ENCODE measurements around the gene LAMTOR2.
"Not testable (repeated sequence)": the region's sequence is repeated elsewhere in the genome, so short reads cannot be mapped to it uniquely, and the experiment has no call there.

Gene LAMTOR2

DNA sequence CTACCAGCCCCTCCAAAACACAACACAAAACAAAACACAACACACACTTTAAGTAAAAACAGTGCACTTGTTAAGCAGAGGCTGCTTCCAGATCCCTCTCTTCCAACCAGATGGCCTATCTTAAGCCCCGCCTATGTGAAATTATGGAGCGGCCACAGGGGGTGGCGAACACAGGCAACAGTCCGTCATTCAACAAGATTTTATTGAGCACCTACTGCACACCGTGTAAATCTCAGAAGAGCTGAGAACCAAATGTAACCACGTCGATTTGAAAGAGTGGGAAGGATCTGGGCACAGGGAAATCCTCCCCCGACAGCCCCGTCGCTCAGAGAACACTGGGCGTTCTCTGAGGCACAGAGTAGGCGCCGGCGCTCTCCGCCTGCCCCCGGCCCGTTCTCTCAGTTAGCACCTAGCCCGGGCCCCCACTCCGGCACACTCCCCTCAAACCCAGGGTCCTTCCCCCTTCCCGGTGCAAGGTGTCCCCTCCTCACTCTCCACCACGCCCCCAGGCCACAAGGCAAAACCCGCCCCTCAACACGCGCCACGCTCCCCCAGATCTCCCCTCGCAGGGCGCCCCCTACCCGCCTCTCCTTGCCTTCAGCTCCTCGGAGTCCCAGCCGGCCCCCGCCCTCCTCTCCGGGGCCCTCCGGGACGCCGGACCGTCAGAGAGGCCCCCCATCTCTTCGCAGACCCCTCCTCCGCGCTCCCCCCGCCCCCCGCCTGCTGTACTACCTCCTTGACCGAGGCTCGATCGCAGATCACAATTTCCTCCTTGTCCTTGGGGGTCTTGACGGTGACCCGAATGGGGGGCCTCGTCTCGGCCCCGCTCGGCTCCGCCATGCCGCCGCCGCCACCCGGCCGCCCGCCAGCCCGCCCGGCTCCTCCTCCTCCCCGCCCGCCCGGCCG lies 1.5 kb upstream of the LAMTOR2 start:
- DNase-seq, result peak; percentile 69

DNA sequence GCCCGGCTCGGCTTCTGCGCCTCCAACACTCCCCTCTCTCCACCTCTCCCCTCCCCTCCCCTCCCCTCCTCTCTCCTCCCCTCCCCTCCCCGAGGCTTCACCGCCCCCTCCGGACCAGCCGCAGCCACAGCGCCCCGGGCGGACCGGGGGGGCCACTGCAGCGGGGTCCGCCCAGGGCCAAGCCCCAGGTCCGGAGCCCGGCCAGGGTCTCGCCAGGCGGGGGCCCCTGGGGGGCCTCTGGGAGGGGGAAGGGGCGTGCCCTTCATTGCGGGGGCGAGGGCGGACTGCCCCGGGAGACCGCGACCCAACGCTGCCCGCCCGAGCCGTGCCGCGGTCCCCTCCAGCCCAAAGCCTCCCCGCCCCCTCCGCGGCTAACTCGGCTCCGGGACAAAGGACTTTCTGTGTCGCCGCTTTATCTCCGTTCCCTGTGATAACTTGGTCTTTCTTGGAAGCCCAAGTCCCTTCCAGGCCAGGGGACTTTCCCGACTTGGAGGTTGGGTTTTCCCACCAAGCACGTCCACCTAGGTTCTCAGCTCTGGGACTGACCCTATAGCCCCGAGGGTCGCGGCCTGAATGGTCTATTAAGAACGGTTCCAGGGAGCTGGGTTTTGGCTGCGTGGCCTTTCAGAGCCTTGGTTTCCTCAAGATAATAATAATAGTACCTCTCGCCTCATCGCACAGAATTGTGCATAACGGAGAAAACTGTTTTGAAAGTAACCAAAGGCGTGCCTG lies 648 bp upstream of the LAMTOR2 start, which contains the start of gene UBQLN4:
TSS of gene UBQLN4 (minus strand) at position 31 of the 732 bp plus-strand sequence. CDS start 97 bp downstream, outside the sequence.
- peak; percentile 81 for DNase-seq

DNA sequence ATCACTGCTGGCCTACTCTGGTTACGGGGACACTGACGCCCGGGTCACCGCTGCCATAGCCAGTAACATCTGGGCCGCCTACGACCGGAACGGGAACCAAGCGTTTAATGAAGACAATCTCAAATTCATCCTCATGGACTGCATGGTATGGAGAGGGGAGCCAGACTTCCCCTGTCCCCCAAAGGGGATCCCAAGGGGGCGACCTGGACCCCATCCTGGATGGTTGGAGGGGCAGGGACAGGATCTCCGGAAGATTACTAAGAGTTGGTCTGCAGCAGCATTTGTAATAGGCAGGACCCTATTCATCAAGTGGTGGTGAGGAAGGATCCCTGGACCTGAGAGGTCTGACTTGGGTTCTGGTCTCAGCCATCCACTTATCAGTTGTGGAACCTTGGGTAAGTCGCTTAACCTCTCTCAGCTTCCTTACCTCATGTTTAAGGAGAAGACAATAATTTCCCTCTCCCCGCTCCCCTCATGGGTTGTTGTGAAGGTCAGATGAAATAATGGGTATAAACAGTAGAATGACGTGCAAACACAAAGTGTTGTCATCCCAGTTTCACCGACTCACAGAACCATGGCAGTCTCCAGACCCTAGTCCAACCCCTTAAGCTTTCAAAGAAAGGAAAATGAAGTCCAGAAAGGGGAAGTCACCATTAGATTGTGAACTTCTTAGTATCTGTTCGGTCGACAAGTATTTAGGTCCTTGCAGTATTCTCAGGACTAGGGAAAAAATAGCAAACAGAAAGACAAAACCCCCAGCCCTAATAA lies 883 bp downstream of the LAMTOR2 start:
- DNase-seq, result no peak

DNA sequence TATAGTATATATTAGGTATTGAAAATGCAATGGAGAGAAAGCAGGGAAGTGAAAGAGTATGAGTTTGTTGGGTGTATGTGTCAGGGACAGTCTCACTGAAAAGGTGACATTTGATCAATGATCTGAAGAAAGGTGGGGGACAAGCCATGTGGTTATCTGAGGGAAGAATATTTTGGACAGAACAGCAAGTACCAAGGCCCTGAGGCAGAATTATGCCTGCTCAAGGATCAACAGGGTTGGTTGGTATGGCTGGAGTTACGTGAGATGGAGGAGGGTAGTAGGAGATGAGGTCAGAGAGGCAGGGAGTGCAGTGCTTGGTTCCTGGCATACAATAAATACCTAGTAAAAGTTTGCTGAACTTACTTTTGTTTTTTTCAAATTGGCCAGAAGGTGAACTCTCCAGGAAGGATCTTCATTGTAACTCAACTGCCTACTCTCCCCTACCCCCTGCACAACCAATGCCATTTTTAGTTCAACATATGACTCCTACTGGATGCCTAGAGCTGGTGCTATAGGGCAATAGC lies 1.8 kb downstream of the LAMTOR2 start:
- no peak for DNase-seq

DNA sequence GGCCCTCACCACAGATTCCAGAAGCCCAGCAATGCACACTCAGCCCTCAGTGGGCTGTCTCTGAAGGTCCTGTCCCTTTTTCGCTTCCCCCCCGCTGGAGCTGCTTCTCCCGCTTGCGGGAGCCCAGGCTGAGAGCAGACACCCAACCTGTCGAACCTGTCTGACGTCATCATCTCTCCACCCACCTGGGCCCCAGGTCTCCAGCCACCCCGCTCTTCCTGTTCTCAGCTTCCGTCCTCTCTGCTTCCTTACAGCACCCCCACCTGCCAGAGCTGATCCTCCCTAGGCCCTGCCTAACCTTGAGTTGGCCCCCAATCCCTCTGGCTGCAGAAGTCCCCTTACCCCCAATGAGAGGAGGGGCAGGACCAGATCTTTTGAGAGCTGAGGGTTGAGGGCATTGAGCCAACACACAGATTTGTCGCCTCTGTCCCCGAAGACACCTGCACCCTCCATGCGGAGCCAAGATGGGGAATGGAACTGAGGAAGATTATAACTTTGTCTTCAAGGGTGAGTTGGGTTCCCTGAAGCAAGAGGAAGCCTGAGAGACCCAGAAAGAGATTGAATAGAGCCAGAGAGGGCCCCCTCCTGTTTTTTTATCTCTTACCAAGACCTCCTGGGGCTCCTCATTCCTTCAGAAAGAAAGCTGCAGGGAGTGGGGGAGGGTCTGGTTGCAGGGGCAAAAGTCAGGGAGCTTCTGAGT lies 6.5 kb downstream of the LAMTOR2 start, which contains the start of gene RAB25:
TSS of gene RAB25 (plus strand) at position 224 of the 700 bp plus-strand sequence. CDS start at position 465, 241 bp downstream.
- DNase-seq, result no peak

DNA sequence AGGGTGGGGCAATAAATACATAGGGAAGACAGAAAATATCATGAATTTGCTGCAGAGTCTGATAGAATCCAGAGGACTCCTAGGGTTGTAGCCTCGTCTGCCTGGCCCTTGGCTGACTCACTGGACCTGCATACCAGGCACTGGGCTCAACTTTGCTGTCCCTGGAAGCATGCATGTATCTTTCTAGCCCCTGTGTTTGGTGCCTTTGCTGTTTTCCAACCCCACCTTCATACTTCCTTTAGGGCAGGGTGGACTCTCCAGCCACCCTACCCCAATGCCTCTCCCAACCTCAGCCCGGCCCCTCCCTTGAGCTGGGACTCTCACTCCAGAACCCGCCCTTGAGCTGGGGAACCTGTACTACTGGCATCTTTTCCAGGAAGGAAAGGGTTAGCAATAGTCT lies 7.6 kb downstream of the LAMTOR2 start:
- DNase-seq, result no peak

DNA sequence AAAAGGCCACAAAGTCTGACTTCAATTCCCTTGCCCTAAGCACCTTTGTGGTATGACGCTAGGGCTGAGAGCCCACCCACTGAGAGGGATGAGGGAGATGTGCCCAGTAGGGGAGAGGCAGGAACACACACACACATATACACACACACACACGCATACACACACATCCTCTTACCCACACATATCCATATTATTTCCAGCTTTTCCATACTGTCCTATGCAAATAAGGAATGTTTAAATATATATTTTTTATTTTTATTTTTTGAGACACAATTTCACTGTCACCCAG lies 9.4 kb downstream of the LAMTOR2 start:
- no peak for DNase-seq

DNA sequence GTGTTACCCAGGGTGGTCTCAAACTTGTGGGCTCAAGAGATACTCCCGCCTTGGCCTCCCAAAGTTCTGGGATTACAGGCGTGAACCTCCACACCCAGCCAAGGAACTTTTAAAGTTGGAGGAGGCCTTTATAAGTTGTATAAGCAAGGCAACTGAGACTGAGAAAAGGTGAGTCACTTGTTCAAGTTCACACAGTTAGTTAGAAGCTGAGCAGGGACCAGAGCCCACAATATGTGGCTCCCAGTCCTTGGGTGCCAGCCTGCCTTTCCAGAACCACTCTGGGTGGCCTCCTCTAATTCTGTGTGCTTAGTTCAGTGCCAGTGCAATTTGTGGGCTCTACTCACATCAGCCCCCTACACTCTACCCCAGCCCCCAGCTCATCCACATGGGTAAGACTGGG lies 10.0 kb downstream of the LAMTOR2 start:
- DNase-seq, result no peak

DNA sequence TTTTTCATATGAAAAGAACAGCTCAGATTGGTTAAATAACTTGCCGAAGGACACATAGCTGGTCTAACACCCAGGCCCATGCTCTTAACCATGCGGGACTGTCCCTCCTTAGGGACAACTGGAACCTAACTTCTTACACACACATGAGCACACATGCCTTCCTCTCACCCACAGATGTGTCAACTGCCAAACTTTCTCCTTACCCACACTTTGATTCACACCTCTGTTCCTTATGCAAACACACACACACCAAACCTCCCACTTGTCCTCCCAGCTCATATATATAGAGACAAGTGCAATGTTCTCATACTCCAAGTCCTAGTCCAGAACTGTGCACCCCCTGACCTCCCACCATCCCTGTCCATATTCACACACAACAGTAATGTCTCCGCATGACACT lies 10.6 kb downstream of the LAMTOR2 start:
- DNase-seq, result no peak

DNA sequence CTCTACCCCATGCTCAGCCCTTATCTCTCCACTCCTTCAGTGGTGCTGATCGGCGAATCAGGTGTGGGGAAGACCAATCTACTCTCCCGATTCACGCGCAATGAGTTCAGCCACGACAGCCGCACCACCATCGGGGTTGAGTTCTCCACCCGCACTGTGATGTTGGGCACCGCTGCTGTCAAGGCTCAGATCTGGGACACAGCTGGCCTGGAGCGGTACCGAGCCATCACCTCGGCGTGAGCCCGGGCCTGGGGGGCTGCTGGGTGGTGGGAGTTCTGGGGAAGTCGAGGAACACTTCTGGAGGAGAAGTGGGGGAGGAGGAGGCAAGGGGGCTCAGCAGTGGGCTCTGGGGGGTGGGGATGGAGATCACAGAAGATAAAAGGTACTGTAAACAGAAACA lies 11.3 kb downstream of the LAMTOR2 start:
- no peak for DNase-seq

DNA sequence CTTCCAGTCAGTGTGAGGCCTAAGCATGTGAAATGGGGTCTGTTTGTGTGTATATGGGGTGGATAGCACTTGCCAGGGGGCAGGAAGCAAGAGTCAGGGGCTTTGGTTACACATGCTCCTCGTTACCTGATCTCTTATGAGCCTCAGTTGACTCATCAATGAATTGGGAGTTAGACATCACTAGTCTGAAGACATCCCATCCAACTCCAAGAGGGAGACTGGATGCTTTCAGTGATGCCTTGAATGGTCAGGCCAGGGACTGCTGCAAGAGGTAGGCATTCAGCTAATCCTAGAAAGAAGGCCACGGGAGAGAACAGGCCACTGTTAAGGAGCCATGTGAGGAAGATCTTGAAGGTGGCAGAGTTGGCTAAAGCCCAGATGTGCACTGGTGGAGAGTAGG lies 12.7 kb downstream of the LAMTOR2 start:
- DNase-seq, result no peak

DNA sequence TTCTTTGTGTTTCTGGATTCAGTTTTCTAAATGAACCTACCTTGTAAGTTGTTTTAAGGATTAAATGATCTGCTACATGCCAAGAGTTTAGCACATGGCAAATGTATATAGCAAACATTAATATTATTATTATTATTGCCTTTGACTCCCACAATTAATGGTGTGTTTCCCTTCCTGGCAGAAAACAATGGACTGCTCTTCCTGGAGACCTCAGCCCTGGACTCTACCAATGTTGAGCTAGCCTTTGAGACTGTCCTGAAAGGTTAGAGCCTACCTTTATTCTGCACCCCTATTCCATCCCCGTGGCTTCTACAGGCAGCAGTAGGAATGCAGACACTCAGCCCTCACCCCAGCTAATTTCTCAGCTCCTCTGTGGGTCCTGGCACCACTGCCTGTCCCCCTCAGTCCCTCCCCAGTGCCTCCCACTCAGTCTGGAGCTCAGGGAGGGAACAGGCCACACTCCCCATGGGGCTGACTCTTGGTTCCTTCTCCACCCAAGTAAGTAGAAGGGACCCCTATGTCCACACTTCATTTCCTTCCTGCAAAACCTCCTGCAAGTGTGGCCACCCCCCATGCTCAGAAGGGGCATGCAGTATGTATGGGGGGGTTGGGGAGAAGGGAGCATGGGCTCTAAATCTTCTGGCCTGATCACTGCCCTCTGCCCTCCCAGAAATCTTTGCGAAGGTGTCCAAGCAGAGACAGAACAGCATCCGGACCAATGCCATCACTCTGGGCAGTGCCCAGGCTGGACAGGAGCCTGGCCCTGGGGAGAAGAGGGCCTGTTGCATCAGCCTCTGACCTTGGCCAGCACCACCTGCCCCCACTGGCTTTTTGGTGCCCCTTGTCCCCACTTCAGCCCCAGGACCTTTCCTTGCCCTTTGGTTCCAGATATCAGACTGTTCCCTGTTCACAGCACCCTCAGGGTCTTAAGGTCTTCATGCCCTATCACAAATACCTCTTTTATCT lies 15.2 kb downstream of the LAMTOR2 start:
- DNase-seq, result no peak

DNA sequence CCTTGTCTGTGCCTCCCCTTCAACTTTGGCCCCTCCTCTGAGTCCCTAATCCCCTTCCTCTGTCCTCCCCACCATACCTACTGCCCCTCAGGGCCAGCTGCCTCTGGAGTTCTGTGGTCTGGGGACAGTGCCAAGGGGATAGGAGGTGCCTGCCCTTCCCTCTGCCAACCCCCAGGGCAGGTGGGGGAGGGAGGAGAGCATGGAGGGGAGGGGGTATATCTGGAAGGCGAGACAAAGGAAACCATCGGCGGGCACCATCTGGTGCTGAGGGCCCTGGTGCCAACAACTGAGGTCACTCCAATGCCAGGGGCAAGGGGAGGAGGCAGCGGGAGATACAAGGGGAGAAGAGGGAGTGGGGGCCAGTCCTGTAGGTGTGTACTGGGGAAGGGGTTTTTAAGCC lies 16.0 kb downstream of the LAMTOR2 start:
- DNase-seq, result peak; percentile 96

DNA sequence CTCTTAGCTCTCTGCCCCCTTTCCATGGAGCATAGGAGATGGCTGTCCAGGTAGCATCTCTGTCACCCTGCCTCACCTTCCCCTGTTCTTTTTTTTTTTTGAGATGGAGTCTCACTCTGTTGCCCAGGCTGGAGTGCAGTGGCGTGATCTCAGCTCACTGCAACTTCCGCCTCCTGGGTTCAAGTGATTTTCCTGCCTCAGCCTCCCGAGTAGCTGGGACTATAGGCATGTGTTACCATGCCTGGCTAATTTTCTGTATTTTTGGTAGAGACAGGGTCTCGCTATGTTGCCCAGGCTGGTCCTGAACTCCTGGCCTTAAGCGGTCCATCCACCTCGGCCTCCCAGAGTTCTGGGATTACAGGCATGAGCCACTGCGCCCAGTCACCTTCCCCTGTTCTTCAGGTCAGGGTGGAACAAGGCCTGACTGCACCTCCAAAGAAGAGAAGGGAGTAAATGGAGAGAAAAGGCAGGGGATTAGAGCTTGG lies 16.8 kb downstream of the LAMTOR2 start:
- not testable (repeated sequence) for DNase-seq

DNA sequence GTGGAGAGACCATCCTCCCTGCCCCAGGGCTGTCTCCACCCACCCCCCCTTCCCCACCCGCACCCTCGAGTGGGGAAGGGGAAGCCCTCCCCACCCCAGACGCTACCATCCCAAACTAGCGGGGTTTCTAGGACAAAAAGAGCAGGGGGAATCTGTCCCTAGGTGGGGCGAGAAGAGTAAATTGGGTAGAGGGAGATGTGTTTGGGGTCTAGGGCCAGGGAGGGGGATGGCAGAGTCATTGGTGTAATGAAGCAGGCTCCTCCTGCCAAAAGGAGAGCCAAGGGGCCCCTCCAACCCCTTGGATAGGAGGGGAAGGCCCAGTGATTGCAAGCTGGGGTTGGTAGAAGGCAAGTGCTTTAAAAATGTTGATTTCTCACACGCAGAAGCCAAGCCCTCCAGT lies 17.7 kb downstream of the LAMTOR2 start:
- DNase-seq, result no peak

DNA sequence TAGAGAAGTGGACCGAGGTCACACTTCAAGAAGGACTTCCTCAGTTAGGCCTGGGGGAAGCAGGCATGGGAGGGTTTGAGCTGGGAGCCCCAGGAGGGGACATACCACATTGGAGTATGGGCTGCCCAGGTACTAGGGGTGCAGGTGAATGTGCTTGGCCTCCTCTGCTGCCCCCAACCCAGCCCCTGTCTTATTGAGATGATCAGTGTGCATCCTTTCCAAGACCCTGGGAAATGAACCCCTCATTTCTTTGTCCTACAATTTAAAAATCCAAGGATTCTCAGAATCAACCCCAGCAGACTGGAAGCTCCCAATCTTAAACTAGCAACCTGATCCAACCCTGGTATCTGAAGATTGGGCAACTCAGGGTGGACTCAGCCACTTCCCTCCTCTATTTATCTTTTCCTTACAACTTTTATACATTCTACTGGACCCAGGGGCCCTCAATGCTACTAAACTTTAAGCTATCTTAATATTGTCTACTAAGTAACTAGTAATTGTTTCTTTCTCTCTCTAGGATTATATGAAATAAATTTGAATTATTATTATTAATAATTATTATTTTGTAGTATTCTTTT lies 18.6 kb downstream of the LAMTOR2 start:
- no peak for DNase-seq

DNA sequence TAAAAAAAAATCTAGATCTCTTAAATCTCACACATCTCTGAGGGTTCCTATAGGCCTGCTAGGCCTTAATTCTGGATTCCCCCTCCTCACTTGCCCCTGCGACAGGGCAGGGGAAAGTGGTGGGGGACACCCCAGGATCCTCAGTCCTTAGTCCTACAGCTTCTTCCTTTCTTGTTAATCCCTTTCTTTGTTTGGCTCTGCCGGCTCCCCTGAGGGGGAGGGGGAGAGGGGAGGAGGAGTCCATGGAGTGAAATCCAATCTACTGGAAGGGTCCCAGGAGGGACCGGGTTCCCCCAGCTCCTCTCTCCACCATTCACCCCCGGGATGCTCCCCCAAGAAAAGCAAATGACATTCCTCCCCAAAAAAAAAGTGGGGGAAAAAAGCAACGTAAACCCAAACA lies 19.2 kb downstream of the LAMTOR2 start:
- DNase-seq, result peak; percentile 17

DNA sequence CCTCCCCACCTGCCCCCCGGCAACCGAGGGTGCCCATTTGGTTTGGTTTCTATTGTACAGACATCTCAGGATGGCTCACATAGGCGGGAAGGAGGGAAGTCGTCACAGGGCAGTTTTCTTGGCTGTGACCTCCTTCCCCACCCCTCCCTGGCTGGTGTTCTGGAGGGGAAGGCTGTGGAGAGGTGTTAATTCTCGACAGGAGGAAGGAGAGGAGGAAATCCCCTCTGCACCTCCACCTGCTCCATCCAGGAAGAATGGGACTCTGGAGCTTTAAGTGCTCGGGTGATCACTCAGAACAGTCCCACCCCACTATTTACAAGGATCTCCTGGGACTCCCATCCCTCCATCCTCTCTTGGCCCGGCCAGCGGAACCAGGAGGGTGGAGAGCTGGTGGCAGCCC lies 20.1 kb downstream of the LAMTOR2 start:
- DNase-seq, result no peak

DNA sequence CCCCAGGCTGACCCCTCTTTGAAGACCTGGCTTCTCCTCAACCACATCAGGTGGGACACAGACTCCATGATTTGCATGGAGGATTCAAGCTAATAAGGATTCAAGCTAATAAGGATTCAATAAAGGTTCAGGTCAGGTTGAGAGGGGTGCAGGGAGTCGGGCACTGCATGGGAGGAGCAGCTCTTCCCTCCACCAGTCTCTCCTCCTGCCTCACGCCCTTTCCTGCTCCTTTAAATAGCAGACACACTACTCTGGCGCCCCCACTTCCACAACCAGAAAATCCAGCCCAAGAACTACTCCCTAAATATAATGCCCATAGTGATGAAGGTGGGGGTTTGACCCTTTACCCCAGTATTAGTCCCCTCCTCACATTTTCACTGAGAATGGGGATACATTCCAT lies 20.6 kb downstream of the LAMTOR2 start:
- DNase-seq, result peak; percentile 14

DNA sequence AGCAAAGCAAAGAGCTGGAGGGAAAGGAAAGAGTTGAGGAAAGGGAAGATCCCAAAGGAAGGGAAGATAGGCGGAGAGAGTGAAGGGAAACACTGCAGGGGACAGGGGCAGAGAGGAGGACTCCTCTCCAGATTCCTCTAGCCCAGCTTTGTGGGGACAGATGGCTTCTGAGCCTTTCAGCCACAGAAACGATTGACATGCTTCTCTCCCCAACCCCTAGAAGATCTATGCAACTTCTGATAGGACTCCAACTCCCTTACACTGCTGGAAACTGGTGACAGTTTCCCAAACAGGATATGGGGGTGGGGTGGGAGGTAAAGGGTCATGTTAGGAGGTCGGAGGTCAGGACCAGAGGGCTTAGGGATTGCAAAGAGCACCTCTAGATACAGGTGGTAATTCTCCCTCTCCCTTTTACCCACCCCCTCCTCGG lies 21.2 kb downstream of the LAMTOR2 start:
- no peak for DNase-seq

Data from NCI-H1092 treated with DMSO at 0.1 percent for 48 hours (cell line).